DMS153 (cell line): ENCODE results near the gene RNF225.
"Not testable (repeated sequence)": the region's sequence is repeated elsewhere in the genome, so short reads cannot be mapped to it uniquely, and the experiment has no call there.

ENCODE experiments used
- DNase-seq: peaks from one replicate; lab custom pipeline; 2025; lab: John Stamatoyannopoulos, UW

RNF225 gene

DNA sequence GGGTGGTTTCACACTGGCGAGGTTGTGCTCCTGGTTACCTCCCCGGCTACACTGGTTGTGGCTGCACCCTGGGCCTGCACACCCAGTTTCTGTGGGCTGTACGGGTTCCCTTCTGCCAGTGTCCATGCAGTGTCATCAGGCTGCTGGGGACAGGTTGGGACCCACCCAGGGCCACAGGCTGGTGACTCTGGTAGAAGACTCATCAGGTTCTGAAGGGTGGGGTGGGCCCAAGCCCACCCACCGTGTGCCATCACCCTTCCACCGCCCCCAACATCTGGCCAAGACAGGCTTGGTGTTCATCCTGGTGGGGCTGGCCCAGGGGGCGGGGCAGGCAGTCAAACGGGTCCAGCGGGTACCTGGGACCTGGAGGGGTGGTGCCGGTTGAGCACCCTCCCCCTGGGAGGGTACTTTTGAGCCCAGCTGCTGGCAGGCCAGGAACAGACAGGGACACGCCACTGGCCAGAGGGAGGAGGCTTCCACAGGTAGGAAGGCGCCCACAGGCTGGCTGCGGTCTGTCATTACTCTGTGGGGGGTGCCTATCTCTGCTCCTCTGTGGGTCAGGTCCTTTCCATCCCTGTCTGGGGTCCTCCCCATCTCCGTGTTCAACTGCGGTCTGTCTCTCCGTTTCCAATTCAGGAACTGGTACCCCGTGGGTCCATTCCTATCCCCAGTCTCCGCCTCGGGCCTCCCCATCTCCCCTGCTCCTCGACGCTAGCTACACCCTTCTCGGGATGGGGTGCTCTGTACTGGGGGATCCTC, at the start of gene RNF225:
RNF225 (plus strand) TSS at position 437 of the 759 bp plus-strand sequence. CDS start 434 bp downstream, outside the sequence.
- DNase-seq, result no peak

- peak; percentile 38 for DNase-seq
Observed at GRCh38 chr19:58346961-58347929, 48.2 kb upstream of the RNF225 start.

DNA sequence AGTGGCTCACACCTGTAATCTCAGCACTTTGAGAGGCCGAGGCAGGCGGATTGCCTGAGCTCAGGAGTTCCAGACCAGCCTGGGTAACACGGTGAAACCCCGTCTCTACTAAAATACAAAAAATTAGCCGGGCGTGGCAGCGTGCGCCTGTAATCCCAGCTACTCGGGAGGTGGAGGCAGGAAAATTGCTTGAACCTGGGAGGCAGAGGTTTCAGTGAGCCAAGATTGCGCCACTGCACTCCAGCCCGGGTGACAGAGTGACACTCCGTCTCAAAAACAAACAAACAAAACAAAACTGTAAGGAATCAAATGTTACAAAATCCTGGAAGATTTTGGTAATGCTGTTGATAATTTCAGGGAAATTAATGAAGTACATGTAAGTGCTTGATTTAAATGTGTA, 47.4 kb upstream of the RNF225 start:
- DNase-seq, result not testable (repeated sequence)

GRCh38 chr19:58349590-58349989, 45.9 kb upstream of the RNF225 start:
- DNase-seq, result no peak

GRCh38 chr19:58350001-58350861, 45.2 kb upstream of the RNF225 start:
- no peak for DNase-seq

DNA sequence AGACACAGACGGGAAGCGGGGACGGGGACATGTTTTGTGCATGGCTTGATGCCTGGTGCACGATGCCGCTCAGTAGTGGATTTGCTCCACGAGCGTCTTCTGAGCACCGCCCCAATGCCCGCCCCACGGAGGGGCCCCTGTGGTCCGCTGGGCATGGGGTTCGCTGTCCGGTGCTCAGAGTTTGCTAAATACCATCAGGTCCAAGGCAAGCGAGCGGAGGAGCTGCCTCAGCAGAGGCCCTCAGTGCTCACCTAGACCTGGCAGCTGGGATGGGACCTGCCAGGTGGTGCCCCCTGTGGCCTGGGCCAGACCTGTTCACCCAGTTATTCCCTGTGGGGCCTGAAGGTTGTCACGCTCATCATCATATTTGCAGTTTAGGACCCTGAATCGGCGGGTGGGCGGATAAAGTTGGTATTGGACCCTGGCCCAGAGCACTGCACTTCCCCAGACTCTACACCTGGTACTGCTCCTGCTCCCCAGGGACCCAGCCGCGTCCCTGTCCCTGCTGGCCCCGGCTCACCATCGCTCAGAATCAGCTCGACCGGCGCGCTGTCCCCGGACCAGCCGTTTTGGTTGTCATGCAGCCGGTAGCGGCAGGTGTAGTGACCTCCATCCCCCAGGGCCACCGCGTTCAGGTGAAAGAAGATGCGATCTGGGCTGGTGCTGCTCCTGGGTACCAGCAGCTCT, 44.4 kb upstream of the RNF225 start:
- no peak for DNase-seq

DNA sequence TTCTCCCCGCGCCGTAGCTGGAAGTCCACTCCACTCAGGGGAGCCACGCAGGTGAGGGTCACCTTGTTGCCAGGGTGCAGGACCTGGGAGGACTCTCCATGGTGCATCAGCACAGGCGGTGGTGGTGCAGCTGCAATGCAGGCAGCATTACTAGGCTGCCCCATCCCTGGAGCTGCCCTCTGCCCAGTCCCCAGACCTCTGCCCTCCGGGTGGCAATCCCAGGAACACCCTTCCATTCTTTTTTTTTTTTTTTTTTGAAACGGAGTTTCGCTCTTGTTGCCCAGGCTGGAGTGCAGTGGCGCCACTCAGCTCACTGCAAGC, 43.9 kb upstream of the RNF225 start:
- DNase-seq, result no peak

- DNase-seq, result no peak
Observed at GRCh38 chr19:58351990-58352755, 43.3 kb upstream of the RNF225 start.

DNA sequence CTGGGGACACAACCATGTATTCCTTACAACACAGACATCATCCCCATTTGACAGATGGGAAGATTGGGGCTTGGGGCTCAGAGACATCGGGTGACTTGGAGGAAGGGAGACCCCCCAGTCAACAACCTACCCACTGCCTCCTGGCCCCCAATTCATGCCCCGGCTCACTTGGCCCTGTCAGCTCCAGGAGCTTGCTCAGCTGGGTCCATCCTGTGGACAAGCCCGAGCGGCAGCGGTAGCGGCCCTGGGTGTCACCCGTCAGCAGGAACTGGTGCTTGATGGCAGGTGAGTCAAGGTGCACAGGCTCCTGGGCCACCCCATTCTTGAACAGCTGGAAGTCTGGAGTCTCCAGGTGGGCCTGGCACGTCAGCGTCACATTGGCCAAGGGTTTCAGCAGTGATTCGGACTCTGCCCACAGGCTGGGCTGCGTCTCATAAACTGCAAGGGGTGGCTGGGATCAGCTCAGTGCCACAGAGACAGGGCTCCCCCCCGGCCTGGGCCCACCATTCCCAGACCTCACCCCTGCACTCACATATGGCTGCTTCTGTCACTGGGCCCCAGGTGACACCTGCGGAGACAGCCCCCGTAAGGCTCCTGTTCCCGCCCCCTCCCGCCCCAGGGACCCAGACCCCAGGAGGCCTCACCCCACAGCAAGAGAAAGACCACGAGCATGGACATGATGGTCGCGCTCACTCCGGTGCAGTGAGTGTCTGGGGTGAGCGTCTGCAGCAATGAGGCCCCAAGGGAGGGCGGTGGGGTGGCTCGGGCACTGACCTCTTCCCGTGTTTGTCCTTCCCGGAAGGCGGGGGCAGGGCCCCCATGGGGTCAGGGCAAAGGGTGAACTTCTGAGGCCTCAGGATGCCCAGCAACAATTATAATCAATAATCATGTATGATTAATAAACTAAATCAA, 42.4 kb upstream of the RNF225 start, which contains the start of gene A1BG:
A1BG (minus strand) TSS at position 733 of the 912 bp plus-strand sequence; CDS start at position 678, 55 bp downstream.
- no peak for DNase-seq

DNA sequence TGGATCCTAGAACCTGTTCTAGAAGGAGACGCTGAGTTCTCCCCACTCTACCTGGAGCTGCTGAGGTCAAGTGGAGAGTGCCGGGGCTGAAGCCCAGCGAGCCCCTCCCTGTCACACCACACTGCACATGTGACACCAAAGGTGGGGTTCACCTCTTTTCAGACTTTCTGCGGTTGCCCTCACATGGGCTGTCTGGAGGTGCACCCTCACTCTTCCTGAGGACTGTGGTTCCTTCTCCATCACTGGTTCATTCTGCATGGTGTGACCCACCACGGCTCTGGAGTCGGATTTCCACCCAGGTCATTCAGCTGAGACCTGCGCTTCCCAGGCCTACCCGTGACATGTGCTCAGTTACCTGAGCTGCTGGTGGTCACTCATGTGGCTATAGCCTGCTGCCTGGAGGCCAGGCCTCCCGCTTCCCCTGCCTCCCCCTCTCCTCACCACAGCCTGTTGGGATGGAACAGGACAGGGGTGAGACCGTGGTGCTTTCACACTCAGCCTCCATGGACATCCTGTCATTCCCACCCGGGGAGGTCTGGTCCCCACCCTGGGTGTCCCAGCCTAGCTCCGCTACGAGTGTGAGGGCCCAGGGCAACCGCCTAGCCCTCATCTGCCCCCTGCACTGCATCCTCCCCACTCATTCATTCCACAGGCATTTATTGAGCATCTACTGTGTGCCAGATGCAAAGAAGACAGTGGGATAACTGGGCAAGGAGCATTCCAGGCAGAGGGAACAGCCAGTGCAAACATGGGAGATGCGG, 41.6 kb upstream of the RNF225 start:
- no peak for DNase-seq

DNA sequence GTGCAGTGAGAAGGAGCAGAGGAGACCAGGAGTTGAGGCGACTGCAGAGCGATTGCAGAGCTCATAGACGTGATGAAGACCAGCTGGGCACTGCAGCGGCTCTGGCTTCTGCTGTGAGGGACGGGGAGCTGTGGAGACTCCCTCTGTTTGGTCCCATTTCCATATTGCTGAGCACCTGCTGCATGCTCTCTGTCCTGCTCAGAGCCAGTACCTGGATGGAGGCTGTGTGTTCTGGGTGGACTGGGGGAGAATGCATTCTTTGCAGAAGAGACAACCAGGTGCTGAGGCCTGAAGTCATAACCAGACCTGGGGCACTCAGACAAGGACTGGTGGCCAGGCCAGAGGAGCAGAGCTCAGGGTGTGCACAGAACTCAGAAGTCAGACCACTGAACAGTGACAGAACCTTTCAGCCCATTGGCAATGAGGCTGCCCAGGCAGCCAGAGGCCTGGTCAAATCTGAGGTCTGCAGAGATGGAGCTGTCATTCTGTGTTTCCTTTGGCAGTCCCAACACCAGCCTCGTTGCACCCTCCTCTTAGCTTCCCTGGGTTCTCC, 40.9 kb upstream of the RNF225 start:
- DNase-seq, result no peak

- no peak for DNase-seq
Observed at GRCh38 chr19:58355215-58355796, 40.1 kb upstream of the RNF225 start.

DNA sequence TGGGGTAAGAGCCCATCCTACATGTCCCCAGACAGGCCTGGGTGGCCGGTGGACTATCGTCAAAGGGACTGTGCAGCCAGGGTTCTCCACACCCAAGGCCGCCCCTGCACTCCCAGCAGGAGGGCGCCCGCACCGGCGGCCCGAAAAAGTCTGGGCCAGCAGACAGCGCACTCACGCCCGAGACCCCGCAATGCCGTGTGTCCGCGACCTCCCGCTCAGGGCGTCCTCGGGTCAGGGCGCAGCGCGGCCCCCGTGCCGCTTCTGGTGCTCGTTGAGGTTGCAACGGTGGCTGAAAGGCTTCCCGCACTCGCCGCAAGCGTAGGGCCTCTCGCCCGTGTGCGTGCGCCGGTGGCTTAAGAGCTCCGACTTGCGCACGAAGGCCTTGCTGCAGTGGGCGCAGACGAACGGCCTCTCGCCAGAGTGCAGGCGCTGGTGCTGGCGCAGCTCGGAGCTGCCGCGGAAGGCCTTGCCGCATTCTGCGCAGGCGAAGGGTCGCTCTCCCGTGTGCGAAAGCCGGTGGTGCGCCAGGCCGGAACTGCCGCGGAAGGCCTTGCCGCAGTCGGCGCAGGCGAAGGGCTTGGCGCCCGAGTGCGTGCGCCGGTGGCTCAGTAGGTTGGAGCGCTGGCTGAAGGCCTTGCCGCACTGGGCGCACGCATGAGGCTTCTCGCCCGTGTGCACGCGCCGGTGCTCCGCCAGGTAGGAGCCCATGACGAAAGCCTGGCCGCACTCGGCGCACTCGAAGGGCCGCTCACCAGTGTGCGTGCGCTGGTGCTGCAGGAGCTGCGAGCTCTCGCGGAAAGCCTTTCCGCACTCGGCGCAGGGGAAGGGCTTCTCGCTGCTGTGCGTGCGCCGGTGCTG, 39.3 kb upstream of the RNF225 start:
- no peak for DNase-seq

- no peak for DNase-seq
Observed at GRCh38 chr19:58356766-58357480, 38.5 kb upstream of the RNF225 start.

DNA sequence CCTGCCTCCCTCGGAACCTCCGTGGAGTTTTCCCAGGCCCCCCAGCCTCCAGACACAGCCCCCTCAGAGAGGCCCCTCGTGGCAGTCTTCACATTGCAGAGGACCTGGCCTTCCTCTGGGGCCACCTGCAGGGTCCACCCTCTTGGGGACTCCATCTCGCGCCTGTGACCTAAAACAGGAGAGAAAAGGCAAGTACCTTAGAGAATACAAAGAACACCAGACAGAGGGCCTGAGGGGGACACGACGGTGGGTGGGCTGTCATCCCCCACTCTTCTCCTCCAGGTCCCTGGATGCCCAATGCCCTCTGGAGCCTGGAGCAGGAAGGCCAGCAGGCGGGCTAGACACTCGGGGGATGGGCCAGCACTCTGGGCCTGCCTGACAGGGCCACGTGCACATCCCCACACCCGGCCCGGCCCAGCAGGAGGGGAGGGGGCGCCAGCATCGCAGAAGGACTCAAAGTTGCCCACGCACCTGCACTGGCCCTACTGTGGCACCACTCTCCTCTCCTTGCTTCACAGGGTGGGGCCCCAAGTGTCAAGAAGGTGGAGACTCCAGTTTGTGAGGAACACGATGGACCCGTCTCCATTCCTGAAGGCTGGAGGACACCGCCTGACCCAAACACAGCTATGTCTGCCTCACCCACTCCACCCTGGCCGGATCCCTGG, 37.8 kb upstream of the RNF225 start:
- DNase-seq, result no peak

DNA sequence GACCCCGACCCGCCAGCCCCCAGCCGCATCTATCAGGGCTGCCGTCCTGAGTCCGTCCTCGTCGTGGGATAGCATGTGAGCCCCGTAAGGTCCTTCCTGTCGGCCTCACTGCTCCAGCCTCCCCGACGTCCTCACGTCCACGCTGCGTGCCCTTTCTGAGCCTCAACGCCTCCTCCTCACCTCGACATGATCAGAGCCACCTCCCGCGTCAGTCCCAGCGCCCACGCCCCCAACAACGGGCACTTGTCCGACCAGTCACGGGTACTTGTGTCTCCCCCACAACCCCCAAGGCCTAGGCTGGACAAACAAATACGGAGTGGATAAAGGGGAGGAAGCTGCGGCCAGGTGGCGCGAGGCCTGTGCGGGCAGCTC, 33.6 kb upstream of the RNF225 start:
- DNase-seq, result no peak
